Loucy (cell line): ENCODE data around the gene ARHGEF12.

Experiments used
- CTCF ChIP-seq: fragments of 200-600 bp; sonication (generic); conservative IDR thresholded peaks from 2 replicates; pipeline ENCODE4 v1.5.1; 2014; ENCODE audit warnings: mild to moderate bottlenecking, antibody characterized with exemption, low read length
- EZH2phosphoT487 ChIP-seq: fragments of 200-600 bp; IDR thresholded peaks from 2 replicates; pipeline ENCODE4 v1.6.1; 2018; ENCODE audit warnings: antibody characterized with exemption, mild to moderate bottlenecking, moderate library complexity, borderline replicate concordance

GRCh38 chr11:120509346-120510053, 173.3 kb downstream of the ARHGEF12 start:
- no peak for TF ChIP-seq CTCF
- TF ChIP-seq EZH2phosphoT487 = no peak
